HEK293T (cell line): ENCODE measurements around the gene RAPGEF1.

ENCODE experiments used
- BHLHE40 ChIP-seq: fragments of 450-650 bp; IDR thresholded peaks from 2 replicates; pipeline ENCODE4 v1.6.1; 2016; ENCODE audit warnings: mild to moderate bottlenecking, moderate library complexity, borderline replicate concordance
- CTBP1 ChIP-seq: fragments of 450-650 bp; IDR thresholded peaks from 2 replicates; pipeline ENCODE4 v1.6.1; 2016; ENCODE audit warnings: borderline replicate concordance
- FOXA1 ChIP-seq: fragments of 450-650 bp; IDR thresholded peaks from 2 replicates; pipeline ENCODE4 v1.6.1; 2016; ENCODE audit warnings: mild to moderate bottlenecking
- FOXM1 ChIP-seq: fragments of 450-650 bp; IDR thresholded peaks from 2 replicates; pipeline ENCODE4 v1.6.1; 2017; ENCODE audit warnings: mild to moderate bottlenecking, borderline replicate concordance
- HDGF ChIP-seq: fragments of 450-650 bp; IDR thresholded peaks from 2 replicates; pipeline ENCODE4 v1.6.1; 2017; ENCODE audit warnings: antibody characterized with exemption, borderline replicate concordance
- L3MBTL2 ChIP-seq: fragments of 450-650 bp; conservative IDR thresholded peaks from 2 replicates; pipeline ENCODE4 v1.6.1; 2016; ENCODE audit warnings: mild to moderate bottlenecking
- LEF1 ChIP-seq: fragments of 450-650 bp; IDR thresholded peaks from 2 replicates; pipeline ENCODE4 v1.6.1; 2017; ENCODE audit warnings: mild to moderate bottlenecking, borderline replicate concordance
- NFRKB ChIP-seq: fragments of 450-650 bp; IDR thresholded peaks from 2 replicates; pipeline ENCODE4 v1.6.1; 2016; ENCODE audit warnings: mild to moderate bottlenecking, moderate library complexity
- SP1 ChIP-seq: fragments of 450-650 bp; IDR thresholded peaks from 2 replicates; pipeline ENCODE4 v1.6.1; 2017
- SUZ12 ChIP-seq: fragments of 450-650 bp; IDR thresholded peaks from 2 replicates; pipeline ENCODE4 v1.6.1; 2016; ENCODE audit warnings: mild to moderate bottlenecking
- TARDBP ChIP-seq: fragments of 450-650 bp; IDR thresholded peaks from 2 replicates; pipeline ENCODE4 v1.6.1; 2016

DNA sequence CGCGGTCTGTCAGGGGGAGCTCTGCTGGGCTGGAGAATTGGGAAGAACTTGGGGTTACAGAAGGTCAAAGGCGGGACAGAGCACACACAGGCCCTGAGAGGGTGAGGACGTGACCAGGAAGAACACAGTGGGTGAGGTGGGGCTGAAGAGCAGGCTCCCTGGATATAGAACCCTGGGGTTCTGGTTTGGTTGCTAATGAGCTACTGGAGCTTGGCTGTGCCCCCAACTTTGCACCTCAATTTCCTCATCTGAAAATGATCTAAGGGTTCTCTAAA is 110.7 kb downstream of the RAPGEF1 start:
- no peak for TF ChIP-seq FOXM1
- TF ChIP-seq SP1, result no peak
- TF ChIP-seq BHLHE40, result no peak
- TF ChIP-seq CTBP1, result no peak
- no peak for TF ChIP-seq FOXA1
- no peak for TF ChIP-seq HDGF
- no peak for TF ChIP-seq SUZ12
- TF ChIP-seq L3MBTL2, result no peak
- TF ChIP-seq LEF1, result no peak
- no peak for TF ChIP-seq NFRKB
- no peak for TF ChIP-seq TARDBP
